ACC112 (cell line): ENCODE results near the gene MOGAT1.

ENCODE experiments used
- H2AFZ ChIP-seq: fragments of 200-600 bp; sonication (generic); one replicate; pipeline ENCODE4 v1.6.0; 2017; ENCODE audit warnings: antibody characterized with exemption, low read length; ENCODE audit not compliant: unreplicated experiment
- H3K27ac ChIP-seq: fragments of 200-600 bp; sonication (generic); 2 replicates; pipeline ENCODE4 v1.5.1; 2014; ENCODE audit warnings: low read depth, mild to moderate bottlenecking, antibody characterized with exemption, low read length, moderate library complexity
- H3K27me3 ChIP-seq: fragments of 200-600 bp; sonication (generic); 2 replicates; pipeline ENCODE4 v1.6.1; 2014; ENCODE audit warnings: mild to moderate bottlenecking, antibody characterized with exemption, low read length, moderate library complexity, mixed read lengths; ENCODE audit not compliant: insufficient read depth
- H3K36me3 ChIP-seq: fragments of 200-600 bp; sonication (generic); 2 replicates; pipeline ENCODE4 v1.6.1; 2016; ENCODE audit warnings: mild to moderate bottlenecking, antibody characterized with exemption, low read length, moderate library complexity, mixed read lengths; ENCODE audit not compliant: insufficient read depth
- H3K4me1 ChIP-seq: fragments of 200-600 bp; sonication (generic); one replicate; pipeline ENCODE4 v1.6.1; 2016; ENCODE audit warnings: low read length, mixed read lengths; ENCODE audit not compliant: insufficient read depth, unreplicated experiment, control insufficient read depth
- H3K4me3 ChIP-seq: fragments of 200-600 bp; sonication (generic); 2 replicates; pipeline ENCODE4 v1.5.1; 2014; ENCODE audit warnings: mild to moderate bottlenecking, low read depth, low read length
- H3K79me2 ChIP-seq: fragments of 200-600 bp; sonication (generic); one replicate; pipeline ENCODE4 v1.6.0; 2016; ENCODE audit warnings: low read length; ENCODE audit not compliant: control insufficient read depth, unreplicated experiment, insufficient read depth

Gene MOGAT1

GRCh38 chr2:222756362-222756831, 84.9 kb downstream of the MOGAT1 start:
- Histone ChIP-seq H3K79me2 (no peaks in the 10 kb centered on the region), H3K36me3 (no peaks in the 10 kb centered on the region), H3K27me3 (no peaks in the 10 kb centered on the region), H3K27ac (peak overlapping the region; percentile 51), H2AFZ (peak overlapping the region; percentile 28), H3K4me3 (no peak overlapping the region), H3K4me1 (peaks cover 21% of the 10 kb centered on the region)

DNA sequence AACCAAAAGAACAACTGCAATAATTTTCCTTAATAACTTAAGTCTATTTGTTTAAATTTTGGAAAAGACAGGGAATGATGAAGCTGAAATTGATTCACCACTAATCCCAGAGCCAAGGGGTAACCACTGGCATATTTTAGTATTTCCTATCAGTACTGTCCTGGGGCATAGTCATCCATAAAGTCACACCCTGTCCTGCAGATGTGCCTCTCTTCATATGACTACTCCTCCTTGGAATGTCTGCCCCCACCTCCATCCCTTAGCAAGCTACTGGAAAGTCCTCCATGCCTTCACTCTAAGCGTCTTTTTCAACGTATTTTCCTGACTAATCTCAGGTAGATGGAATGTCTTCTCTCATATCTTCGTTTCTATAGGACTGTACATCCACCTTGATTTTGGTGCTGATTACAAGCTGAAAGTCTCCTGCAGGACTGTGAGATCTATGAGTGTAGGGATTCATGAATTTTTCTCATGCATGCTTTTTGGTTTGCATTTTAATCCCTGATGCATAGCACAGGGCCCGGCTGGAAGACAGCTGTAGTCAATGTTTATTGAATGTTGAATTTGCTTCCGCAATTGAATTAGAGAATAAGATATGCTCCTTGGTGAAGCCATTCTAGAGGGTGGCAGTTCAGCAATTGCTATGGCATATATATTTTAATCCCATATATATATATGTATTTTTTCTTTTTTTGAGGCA, 85.6 kb downstream of the MOGAT1 start:
- Histone ChIP-seq H3K4me3 (no peak overlapping the region), H3K79me2 (no peaks in the 10 kb centered on the region), H2AFZ (peak overlapping the region; percentile 19), H3K27me3 (no peaks in the 10 kb centered on the region), H3K36me3 (no peaks in the 10 kb centered on the region), H3K27ac (peak overlapping the region; percentile 51), H3K4me1 (peaks cover 21% of the 10 kb centered on the region)
